Mucosa of descending colon (tissue), 3 donors: ENCODE measurements around the gene TAF6L. TPM values are rescaled to one million over a fixed set of nuclear protein-coding genes. Genes with fewer than 3 reads are reported as not detected.

Experiments
- ATAC-seq: fragments of 200-7000 bp; cut with Tn5 transposase; one replicate; pipeline ENCODE4 v1.9.1; 2020; ENCODE audit warnings: mild to moderate bottlenecking, moderate library complexity
- DNase-seq, 3 donors: peaks; one replicate each; pipeline ENCODE4 v3.0.0-alpha.2; 2020
- H3K36me3 ChIP-seq: fragments of 200-600 bp; one replicate; pipeline ENCODE4 v1.8.0; 2021; ENCODE audit warnings: low read depth, mild to moderate bottlenecking
- H3K4me1 ChIP-seq: fragments of 200-600 bp; one replicate; pipeline ENCODE4 v1.8.0; 2021; ENCODE audit warnings: low read depth, mild to moderate bottlenecking
- H3K4me3 ChIP-seq: fragments of 200-600 bp; one replicate; pipeline ENCODE4 v1.8.0; 2021; ENCODE audit warnings: mild to moderate bottlenecking
- H3K9me3 ChIP-seq: fragments of 200-600 bp; one replicate; pipeline ENCODE4 v1.8.0; 2021; ENCODE audit warnings: mild to moderate bottlenecking
- CTCF ChIP-seq: fragments of 200-600 bp; IDR thresholded peaks from one replicate; pipeline ENCODE4 v1.8.0; 2022; ENCODE audit warnings: antibody characterized with exemption, mild to moderate bottlenecking
- intact Hi-C, 2 donors: fragments of 100-400 bp; cut with DNase I in 1 of 2; cut with micrococcal nuclease in 1 of 2; formaldehyde crosslinking; loops; one replicate each; pipeline versions ENCODE4 v1.11.0 to v1.11.1; 2022; cut with DNase I, micrococcal nuclease
- long read RNA-seq, 2 donors: library from polyadenylated mRNA; unstranded; transcript quantifications; one replicate each; pipeline ENCODE4 v2.0.0, GENCODE V29; 2019 to 2021
- total RNA-seq, 3 donors: library from RNA; stranded (reverse); fragmentation: NEBNext Ultra II Directional in 2 of 3; extraction: Animal tissue kit (Norgen Biotek cat#: 25700) in 2 of 3; gene quantifications; one replicate each; pipeline versions ENCODE4 v1.2.1 to v1.2.4, GENCODE V29; 2021 to 2023
- donor health status: DM: no; HTN: no; CAD: no; lungs with moderate emphysema.
- donor health status: DM: no; HTN: no; CAD: no.
- donor health status: DM: no; HTN: yes; CAD: no.

Gene TAF6L
- total RNA-seq = 10 to 100 TPM; 17.0 to 23.5 (median 17.1) TPM
- long read RNA-seq, donor 1, transcript TAF6L-201 (11 exons, 2,116 nt) = major isoform, 20 of 37 reads
- long read RNA-seq, donor 1, partial matches to known transcripts = 1 of 37 reads
- long read RNA-seq, donor 1, other reads (novel, unspliced or antisense) = 16 of 37 reads
- long read RNA-seq, donor 2, partial matches to known transcripts = 0 of 3 reads
- long read RNA-seq, donor 2, other reads (novel, unspliced or antisense) = 0 of 3 reads

DNA sequence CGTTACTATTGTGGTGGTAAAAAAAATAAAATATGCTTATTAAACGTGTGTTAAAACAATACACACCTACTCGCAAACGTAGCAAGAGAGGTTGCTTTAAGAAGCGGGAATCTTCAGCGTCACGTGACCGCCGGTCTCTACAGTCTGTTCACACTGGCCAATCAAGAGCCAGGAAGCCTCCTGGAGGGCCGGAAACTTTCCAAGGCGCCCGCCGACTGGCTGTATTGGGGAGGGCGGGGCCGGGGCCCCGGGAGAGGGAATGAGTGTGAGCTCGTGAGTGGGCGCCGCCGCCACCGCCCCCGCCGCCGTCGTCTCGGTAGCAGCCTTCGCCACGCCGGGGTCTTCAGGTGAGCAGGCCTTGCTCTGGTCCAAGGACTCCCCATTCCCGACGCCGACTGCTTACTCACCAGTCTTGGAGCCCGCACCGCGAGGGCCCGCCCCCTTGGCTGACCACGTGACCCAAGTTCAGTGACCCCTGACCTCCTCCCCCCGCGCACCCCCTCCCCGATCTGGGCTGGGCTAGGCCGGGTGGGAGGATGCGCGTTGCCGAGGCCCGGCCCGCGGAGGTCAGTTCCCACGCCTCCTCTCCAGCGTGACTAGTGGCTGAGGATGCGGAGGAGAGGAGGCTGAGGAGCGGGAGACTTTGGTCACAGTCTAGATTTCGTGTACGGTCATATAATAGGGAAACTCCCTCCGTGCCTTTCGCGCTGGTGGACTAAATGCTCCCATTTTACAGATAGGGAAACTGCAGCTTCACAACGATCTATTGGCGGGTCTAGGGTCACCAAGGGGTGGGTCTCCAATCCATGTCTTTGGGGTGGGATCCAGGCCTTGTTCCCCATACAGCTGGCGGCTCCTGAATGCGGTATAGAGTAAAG, at the start of gene TAF6L:
TAF6L (plus strand) TSS at position 253 of the 878 bp plus-strand sequence. CDS start 4,388 bp downstream, outside the sequence.
- Histone ChIP-seq H3K36me3 (no peaks in the 10 kb centered on the region), H3K4me3 (peak within 1 kb of the TSS; percentile 36), H3K9me3 (no peaks in the 10 kb centered on the region), H3K4me1 (peaks cover 7% of the 10 kb centered on the region)
- no peak for TF ChIP-seq CTCF
- ATAC-seq (peak; percentile 96), DNase-seq (peak; percentile 97 to 99 (median 98))
- intact Hi-C loops = no loop called here

- no peak for DNase-seq
- Histone ChIP-seq H3K4me3 (no peak overlapping the region), H3K4me1 (peaks cover 17% of the 10 kb centered on the region), H3K36me3 (peaks cover 45% of the 10 kb centered on the region), H3K9me3 (no peaks in the 10 kb centered on the region)
- ATAC-seq = no peak
- TF ChIP-seq CTCF = no peak
- intact Hi-C loops = no loop called here
Observed at GRCh38 chr11:62721994-62722393, 49.2 kb upstream of the TAF6L start.

- DNase-seq (no peak), ATAC-seq (no peak)
- no peak for TF ChIP-seq CTCF
- no peaks in the 10 kb centered on the region for H3K9me3 ChIP-seq
- peaks cover 17% of the 10 kb centered on the region for H3K4me1 ChIP-seq
- H3K4me3 ChIP-seq = no peak overlapping the region
- intact Hi-C loops = no loop called here
- peaks cover 28% of the 10 kb centered on the region for H3K36me3 ChIP-seq
Observed at GRCh38 chr11:62724171-62724570, 47.0 kb upstream of the TAF6L start.

DNA sequence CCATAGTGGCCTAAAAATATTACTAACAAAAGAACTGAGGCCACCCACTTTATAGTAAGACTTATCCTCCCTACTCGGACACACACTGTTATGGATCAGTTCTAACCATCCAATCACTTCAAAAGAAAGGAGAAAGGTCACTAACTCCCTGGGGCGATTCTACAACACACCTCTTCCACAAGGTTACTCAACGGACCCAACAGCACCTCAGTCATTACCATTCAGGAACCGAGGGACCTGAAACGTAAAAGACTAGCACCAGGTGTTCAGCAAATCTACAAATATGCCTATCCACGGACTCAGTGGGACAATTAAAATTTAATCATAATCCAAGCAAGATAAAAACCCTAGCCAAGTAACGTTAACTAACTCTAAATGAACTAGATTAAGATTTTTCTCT, 45.5 kb upstream of the TAF6L start:
- Histone ChIP-seq H3K9me3 (no peaks in the 10 kb centered on the region), H3K4me1 (peaks cover 27% of the 10 kb centered on the region), H3K36me3 (peaks cover 17% of the 10 kb centered on the region), H3K4me3 (peak overlapping the region; percentile 90)
- TF ChIP-seq CTCF = no peak
- DNase-seq (no peak), ATAC-seq (no peak)
- intact Hi-C loops = no loop called here

GRCh38 chr11:62726156-62726914, 44.9 kb upstream of the TAF6L start:
- H3K4me1 ChIP-seq = peaks cover 34% of the 10 kb centered on the region
- intact Hi-C loops = no loop called here
- ATAC-seq (no peak), DNase-seq (no peak)
- peak overlapping the region; percentile 90 for H3K4me3 ChIP-seq
- no peak for TF ChIP-seq CTCF
- H3K36me3 ChIP-seq = peaks cover 10% of the 10 kb centered on the region
- no peaks in the 10 kb centered on the region for H3K9me3 ChIP-seq
